Osteoblast (primary cell): ENCODE measurements around the gene DIAPH1. TPM values are rescaled to one million over a fixed set of nuclear protein-coding genes. Genes with fewer than 3 reads are reported as not detected.

Experiments
- DNase-seq: peaks from one replicate; pipeline ENCODE4 v3.0.0; 2011; ENCODE audit warnings: low spot score, mixed read lengths; ENCODE audit not compliant: insufficient read length; ENCODE audit errors: missing footprints
- H2AFZ ChIP-seq: 2 replicates; pipeline ENCODE4 v1.6.0; 2011; ENCODE audit warnings: mild to moderate bottlenecking, low read length
- H3K27ac ChIP-seq: 2 replicates; pipeline ENCODE4 v1.5.1; 2011; ENCODE audit warnings: mild to moderate bottlenecking, low read depth, low read length, moderate library complexity
- H3K27me3 ChIP-seq: 2 replicates; pipeline ENCODE4 v1.6.0; 2012; ENCODE audit warnings: mild to moderate bottlenecking, control low read depth, inconsistent platforms, low read length, moderate library complexity; ENCODE audit not compliant: insufficient read depth
- H3K36me3 ChIP-seq: 2 replicates; pipeline ENCODE4 v1.5.1; 2011; ENCODE audit warnings: mild to moderate bottlenecking, low read length, control low read depth, moderate library complexity; ENCODE audit not compliant: insufficient read depth
- H3K4me1 ChIP-seq: 2 replicates; pipeline ENCODE4 v1.5.1; 2011; ENCODE audit warnings: mild to moderate bottlenecking, low read length, control low read depth, moderate library complexity; ENCODE audit not compliant: insufficient read depth
- H3K4me2 ChIP-seq: 2 replicates; pipeline ENCODE4 v1.6.0; 2011; ENCODE audit warnings: mild to moderate bottlenecking, low read length; ENCODE audit not compliant: insufficient read depth
- H3K4me3 ChIP-seq: fragments of 200-600 bp; sonication (generic); 3 replicates; pipeline ENCODE4 v1.5.1; 2012; ENCODE audit warnings: mild to moderate bottlenecking, low read length, inconsistent platforms; ENCODE audit not compliant: insufficient read depth
- H3K79me2 ChIP-seq: 2 replicates; pipeline ENCODE4 v1.6.0; 2012; ENCODE audit warnings: mild to moderate bottlenecking, low read length, control low read depth, inconsistent platforms; ENCODE audit not compliant: insufficient read depth
- H3K9me3 ChIP-seq: 2 replicates; pipeline ENCODE4 v1.5.1; 2011; ENCODE audit warnings: low read depth, low read length, control low read depth
- H4K20me1 ChIP-seq: 2 replicates; pipeline ENCODE4 v1.6.0; 2012; ENCODE audit warnings: mild to moderate bottlenecking, low read length, control low read depth; ENCODE audit not compliant: insufficient read depth
- total RNA-seq: library from RNA; depleted of rRNA; stranded (reverse); fragments of >200 nt; gene quantifications from 2 replicates; pipeline ENCODE4 v1.2.3, GENCODE V29; 2012
- TF ChIP-seq, protein P1 (sequence below): IDR thresholded peaks from 2 replicates; pipeline ENCODE4 v1.5.1; 2011; ENCODE audit warnings: mild to moderate bottlenecking, low read depth, low read length, moderate library complexity; ENCODE audit errors: extremely low read depth

DIAPH1 gene
- total RNA-seq, 1 donor: 18.5 TPM

DNA sequence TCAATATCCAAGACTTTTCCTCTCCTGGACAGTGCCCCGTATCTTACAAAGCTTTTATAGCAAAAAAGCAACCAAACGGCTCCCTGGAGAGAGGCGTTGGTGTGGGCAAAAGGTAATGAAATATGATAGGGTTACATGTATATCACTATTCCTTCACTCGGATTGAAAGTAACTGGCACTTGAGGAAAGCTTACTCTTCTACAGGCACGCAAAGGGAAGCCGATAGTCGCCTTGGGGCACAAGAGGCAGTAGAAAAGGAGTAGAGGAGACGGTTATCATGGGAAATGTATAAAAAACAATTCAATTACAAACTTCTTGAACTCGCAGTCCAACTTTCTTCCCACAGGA lies 1.1 kb downstream of the DIAPH1 start:
- H3K4me1 ChIP-seq: peaks cover 32% of the 10 kb centered on the region
- TF ChIP-seq, protein P1, sequence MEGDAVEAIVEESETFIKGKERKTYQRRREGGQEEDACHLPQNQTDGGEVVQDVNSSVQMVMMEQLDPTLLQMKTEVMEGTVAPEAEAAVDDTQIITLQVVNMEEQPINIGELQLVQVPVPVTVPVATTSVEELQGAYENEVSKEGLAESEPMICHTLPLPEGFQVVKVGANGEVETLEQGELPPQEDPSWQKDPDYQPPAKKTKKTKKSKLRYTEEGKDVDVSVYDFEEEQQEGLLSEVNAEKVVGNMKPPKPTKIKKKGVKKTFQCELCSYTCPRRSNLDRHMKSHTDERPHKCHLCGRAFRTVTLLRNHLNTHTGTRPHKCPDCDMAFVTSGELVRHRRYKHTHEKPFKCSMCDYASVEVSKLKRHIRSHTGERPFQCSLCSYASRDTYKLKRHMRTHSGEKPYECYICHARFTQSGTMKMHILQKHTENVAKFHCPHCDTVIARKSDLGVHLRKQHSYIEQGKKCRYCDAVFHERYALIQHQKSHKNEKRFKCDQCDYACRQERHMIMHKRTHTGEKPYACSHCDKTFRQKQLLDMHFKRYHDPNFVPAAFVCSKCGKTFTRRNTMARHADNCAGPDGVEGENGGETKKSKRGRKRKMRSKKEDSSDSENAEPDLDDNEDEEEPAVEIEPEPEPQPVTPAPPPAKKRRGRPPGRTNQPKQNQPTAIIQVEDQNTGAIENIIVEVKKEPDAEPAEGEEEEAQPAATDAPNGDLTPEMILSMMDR: no peak
- H3K4me2 ChIP-seq: peak overlapping the region; percentile 99
- no peaks in the 10 kb centered on the region for H3K27me3 ChIP-seq
- peak overlapping the region; percentile 75 for H2AFZ ChIP-seq
- no peak for DNase-seq
- H3K9me3 ChIP-seq: no peaks in the 10 kb centered on the region
- peaks cover 12% of the 10 kb centered on the region for H4K20me1 ChIP-seq
- H3K36me3 ChIP-seq: peaks cover 17% of the 10 kb centered on the region
- peaks cover 56% of the 10 kb centered on the region for H3K79me2 ChIP-seq
- H3K4me3 ChIP-seq: peak overlapping the region; percentile 84
- peak overlapping the region; percentile 53 for H3K27ac ChIP-seq

DNA sequence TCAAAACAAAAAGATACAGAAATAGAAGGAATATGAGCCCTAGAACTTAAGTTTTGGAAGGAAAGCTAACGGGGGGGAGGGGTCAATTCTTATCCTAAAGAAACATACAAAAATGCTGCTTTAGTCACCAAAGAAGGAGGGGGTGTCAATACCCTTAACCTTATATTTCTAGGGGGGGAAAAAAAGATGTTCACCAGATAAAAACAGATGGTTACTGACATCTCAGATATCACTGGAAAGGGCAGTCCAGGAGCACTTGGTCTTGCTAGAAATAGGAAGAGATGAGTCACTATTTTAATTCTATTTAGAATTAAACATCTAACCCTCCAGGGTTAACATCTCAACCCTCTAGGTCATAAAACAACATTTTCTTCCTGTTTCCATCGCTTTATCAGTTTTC lies 1.7 kb downstream of the DIAPH1 start:
- peaks cover 16% of the 10 kb centered on the region for H3K36me3 ChIP-seq
- peaks cover 32% of the 10 kb centered on the region for H3K4me1 ChIP-seq
- DNase-seq: no peak
- peaks cover 12% of the 10 kb centered on the region for H4K20me1 ChIP-seq
- peaks cover 61% of the 10 kb centered on the region for H3K79me2 ChIP-seq
- no peaks in the 10 kb centered on the region for H3K9me3 ChIP-seq
- peak overlapping the region; percentile 53 for H3K27ac ChIP-seq
- H3K27me3 ChIP-seq: no peaks in the 10 kb centered on the region
- H3K4me3 ChIP-seq: peak overlapping the region; percentile 84
- TF ChIP-seq, protein P1: no peak
- no peak overlapping the region for H2AFZ ChIP-seq
- peak overlapping the region; percentile 99 for H3K4me2 ChIP-seq

DNA sequence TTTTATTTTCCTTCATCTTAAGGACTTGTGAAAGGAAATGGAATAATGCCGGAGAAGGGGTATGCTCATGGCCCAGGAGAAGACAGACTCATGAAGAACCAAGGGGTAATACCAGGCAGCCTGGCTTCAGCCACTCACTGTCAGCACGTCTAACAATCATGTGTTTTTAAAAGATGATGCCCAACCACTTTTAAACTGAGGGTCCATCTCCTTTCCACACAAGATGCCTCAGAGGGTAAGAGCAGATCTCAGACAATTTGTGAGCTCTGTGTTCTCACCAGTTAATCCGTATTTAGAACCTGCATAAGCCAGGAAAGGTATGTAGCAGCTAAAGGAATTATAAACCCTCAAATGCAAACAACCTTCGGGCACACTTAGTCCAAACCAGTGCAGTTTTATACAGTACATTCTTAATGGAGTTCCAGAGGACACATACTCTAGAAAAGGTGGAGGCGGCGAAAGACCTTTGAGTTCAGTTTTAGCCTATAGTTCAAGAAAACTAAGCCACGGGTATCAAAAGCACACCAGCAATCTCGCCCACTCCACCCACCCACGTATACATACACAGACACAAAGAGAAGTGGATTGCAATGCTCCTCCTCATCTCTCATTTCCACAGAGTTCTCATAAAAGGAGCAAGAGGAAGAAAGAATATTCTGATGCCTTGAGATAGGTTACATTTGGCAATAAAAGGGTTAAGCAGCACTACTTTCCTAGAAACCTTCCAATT lies 2.6 kb downstream of the DIAPH1 start:
- Histone ChIP-seq H2AFZ (no peak overlapping the region), H3K4me1 (peaks cover 32% of the 10 kb centered on the region), H3K4me2 (peak overlapping the region; percentile 99), H3K27ac (peak overlapping the region; percentile 53), H3K79me2 (peaks cover 70% of the 10 kb centered on the region), H3K4me3 (no peak overlapping the region), H3K36me3 (peaks cover 6% of the 10 kb centered on the region), H4K20me1 (peaks cover 12% of the 10 kb centered on the region), H3K9me3 (no peaks in the 10 kb centered on the region), H3K27me3 (no peaks in the 10 kb centered on the region)
- TF ChIP-seq, protein P1: no peak
- no peak for DNase-seq

DNA sequence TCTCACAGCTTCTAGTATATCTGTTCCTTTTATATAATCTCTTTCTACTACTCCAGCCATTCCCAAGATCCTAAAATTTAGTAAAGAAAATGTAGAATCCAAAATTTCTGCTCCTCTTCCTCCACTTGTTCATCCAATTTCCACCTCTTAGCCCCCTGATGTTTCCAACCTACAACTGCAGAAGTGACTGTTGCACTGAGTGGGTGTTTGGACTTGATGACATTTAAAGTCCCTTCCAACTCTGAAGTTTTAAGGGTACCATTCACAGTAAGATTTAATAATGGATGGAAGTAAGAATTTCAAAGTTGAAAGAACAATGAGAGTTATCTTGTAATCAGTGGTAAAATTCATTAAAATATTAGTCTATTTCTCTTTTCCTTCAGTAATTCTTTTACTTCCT lies 5.5 kb downstream of the DIAPH1 start:
- peaks cover 95% of the 10 kb centered on the region for H3K79me2 ChIP-seq
- H4K20me1 ChIP-seq: peaks cover 12% of the 10 kb centered on the region
- no peak overlapping the region for H3K4me3 ChIP-seq
- no peaks in the 10 kb centered on the region for H3K9me3 ChIP-seq
- no peak overlapping the region for H2AFZ ChIP-seq
- peaks cover 19% of the 10 kb centered on the region for H3K4me1 ChIP-seq
- DNase-seq: no peak
- no peak overlapping the region for H3K27ac ChIP-seq
- no peaks in the 10 kb centered on the region for H3K36me3 ChIP-seq
- no peaks in the 10 kb centered on the region for H3K27me3 ChIP-seq
- TF ChIP-seq, protein P1: no peak
- no peak overlapping the region for H3K4me2 ChIP-seq
